ENCODE data around the gene ENGASE. TPM values are rescaled to one million over a fixed set of nuclear protein-coding genes. Genes with fewer than 3 reads are reported as not detected.

The ENGASE gene, protein sequence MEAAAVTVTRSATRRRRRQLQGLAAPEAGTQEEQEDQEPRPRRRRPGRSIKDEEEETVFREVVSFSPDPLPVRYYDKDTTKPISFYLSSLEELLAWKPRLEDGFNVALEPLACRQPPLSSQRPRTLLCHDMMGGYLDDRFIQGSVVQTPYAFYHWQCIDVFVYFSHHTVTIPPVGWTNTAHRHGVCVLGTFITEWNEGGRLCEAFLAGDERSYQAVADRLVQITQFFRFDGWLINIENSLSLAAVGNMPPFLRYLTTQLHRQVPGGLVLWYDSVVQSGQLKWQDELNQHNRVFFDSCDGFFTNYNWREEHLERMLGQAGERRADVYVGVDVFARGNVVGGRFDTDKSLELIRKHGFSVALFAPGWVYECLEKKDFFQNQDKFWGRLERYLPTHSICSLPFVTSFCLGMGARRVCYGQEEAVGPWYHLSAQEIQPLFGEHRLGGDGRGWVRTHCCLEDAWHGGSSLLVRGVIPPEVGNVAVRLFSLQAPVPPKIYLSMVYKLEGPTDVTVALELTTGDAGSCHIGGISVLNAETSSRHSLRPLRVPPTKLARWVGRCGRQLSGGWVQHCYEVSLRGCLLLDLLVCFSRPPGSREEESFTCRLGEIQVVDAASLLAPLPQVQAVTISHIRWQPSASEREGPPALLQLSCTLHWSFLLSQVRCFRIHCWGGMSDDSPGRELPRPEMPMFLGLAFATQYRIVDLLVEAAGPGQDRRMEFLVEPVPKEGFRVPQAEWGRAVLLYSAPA
- 12.1 TPM for total RNA-seq
- polyA plus RNA-seq (ENCODE audit: insufficient read depth in 1 of 8, insufficient read length in 8 of 8, low replicate concordance in 1 of 8): 10 to 100 TPM; 13.8 to 27.9 (median 23.1) TPM
- long read RNA-seq, donor 1: 0 reads
- long read RNA-seq, donor 2: 0 reads
- long read RNA-seq, donor 3, partial matches to known transcripts: 7 of 10 reads
- long read RNA-seq, donor 3, other reads (novel, unspliced or antisense): 0 of 10 reads
- long read RNA-seq, donor 4, partial matches to known transcripts: 11 of 13 reads
- long read RNA-seq, donor 4, other reads (novel, unspliced or antisense): 0 of 13 reads
- long read RNA-seq, donor 5, partial matches to known transcripts: 0 of 2 reads
- long read RNA-seq, donor 5, other reads (novel, unspliced or antisense): 0 of 2 reads
- long read RNA-seq, donor 6, partial matches to known transcripts: 0 of 4 reads
- long read RNA-seq, donor 6, other reads (novel, unspliced or antisense): 0 of 4 reads
- long read RNA-seq, donor 7, partial matches to known transcripts: 10 of 12 reads
- long read RNA-seq, donor 7, other reads (novel, unspliced or antisense): 0 of 12 reads
- long read RNA-seq, donor 8, partial matches to known transcripts: 0 of 1 reads
- long read RNA-seq, donor 8, other reads (novel, unspliced or antisense): 0 of 1 reads
- long read RNA-seq, donor 9: 0 reads
- long read RNA-seq, donor 10, partial matches to known transcripts: 5 of 7 reads
- long read RNA-seq, donor 10, other reads (novel, unspliced or antisense): 0 of 7 reads
- long read RNA-seq, donor 11, partial matches to known transcripts: 0 of 1 reads
- long read RNA-seq, donor 11, other reads (novel, unspliced or antisense): 0 of 1 reads

DNA sequence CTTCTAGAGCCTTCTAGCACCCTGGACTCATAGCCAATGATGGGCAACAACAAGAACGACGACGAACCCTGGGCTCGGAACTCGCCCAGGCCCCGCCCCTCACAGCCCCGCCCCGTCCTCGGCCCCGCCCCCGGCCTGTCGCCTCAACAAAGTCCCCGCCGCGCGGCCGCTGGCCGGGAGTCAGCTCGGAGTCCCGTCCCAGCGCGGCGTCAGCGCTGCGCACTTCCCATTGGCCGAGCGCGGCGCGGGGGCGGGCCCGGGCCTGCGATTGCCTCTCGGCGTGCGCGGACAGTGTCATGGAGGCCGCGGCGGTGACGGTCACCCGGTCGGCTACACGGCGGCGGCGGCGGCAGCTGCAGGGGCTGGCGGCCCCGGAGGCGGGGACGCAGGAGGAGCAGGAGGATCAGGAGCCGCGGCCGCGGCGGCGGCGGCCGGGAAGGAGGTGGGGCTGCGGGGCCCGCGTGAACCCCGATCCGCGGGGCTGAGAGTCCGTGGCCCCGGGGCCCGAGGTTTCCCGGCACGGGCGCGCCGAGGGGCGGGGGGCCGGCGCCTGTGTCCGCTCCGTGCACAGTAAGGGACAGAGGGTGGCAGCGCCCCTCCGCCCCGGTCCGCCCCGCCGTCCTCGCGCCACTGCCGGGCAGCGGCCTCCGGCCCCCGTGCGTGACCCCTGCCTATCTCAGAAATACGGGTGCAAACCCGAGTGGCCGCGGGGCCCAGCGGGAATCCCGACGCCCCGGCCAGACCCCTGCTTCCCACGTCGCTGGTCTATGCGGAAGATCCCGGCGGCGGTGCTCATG, at the start of gene ENGASE:
Gene ENGASE, plus strand, starts transcription at position 176 of the 797 bp plus-strand sequence. Its CDS starts 121 bp downstream, at position 297.
- Histone ChIP-seq H3K4me3 (ENCODE audit: low read length) (peak within 1 kb of the TSS; percentile 62), H3K27ac (ENCODE audit: low read length) (peak within 1 kb of the TSS; percentile 71), H3K4me1 (ENCODE audit: control insufficient read depth, insufficient read depth, low read length) (peaks cover 17% of the 10 kb centered on the region), H3K9me3 (replicated peaks; ENCODE audit: control insufficient read depth, low read depth, low read length) (no peaks in the 10 kb centered on the region), H3K27me3 (ENCODE audit: control insufficient read depth, insufficient read depth, low read length) (peaks cover 4% of the 10 kb centered on the region), H3K36me3 (ENCODE audit: control insufficient read depth, insufficient read depth, low read length) (peaks cover 18% of the 10 kb centered on the region)
- DNase-seq: peak; percentile 96
- under 1% methylated on average over 105 of the region's 106 CpGs for WGBS (ENCODE audit: insufficient coverage)

GRCh38 chr17:79024901-79025737, 49.5 kb upstream of the ENGASE start:
- Histone ChIP-seq H3K4me1 (ENCODE audit: control insufficient read depth, insufficient read depth, low read length) (peaks cover 50% of the 10 kb centered on the region), H3K27ac (ENCODE audit: low read length) (no peak overlapping the region), H3K36me3 (ENCODE audit: control insufficient read depth, insufficient read depth, low read length) (no peaks in the 10 kb centered on the region), H3K4me3 (ENCODE audit: low read length) (peak overlapping the region; percentile 51), H3K27me3 (ENCODE audit: control insufficient read depth, insufficient read depth, low read length) (peaks cover 91% of the 10 kb centered on the region), H3K9me3 (replicated peaks; ENCODE audit: control insufficient read depth, low read depth, low read length) (no peaks in the 10 kb centered on the region)
- WGBS (ENCODE audit: insufficient coverage): 42% methylated on average over 24 of the region's 31 CpGs
- peak; percentile 42 for DNase-seq

DNA sequence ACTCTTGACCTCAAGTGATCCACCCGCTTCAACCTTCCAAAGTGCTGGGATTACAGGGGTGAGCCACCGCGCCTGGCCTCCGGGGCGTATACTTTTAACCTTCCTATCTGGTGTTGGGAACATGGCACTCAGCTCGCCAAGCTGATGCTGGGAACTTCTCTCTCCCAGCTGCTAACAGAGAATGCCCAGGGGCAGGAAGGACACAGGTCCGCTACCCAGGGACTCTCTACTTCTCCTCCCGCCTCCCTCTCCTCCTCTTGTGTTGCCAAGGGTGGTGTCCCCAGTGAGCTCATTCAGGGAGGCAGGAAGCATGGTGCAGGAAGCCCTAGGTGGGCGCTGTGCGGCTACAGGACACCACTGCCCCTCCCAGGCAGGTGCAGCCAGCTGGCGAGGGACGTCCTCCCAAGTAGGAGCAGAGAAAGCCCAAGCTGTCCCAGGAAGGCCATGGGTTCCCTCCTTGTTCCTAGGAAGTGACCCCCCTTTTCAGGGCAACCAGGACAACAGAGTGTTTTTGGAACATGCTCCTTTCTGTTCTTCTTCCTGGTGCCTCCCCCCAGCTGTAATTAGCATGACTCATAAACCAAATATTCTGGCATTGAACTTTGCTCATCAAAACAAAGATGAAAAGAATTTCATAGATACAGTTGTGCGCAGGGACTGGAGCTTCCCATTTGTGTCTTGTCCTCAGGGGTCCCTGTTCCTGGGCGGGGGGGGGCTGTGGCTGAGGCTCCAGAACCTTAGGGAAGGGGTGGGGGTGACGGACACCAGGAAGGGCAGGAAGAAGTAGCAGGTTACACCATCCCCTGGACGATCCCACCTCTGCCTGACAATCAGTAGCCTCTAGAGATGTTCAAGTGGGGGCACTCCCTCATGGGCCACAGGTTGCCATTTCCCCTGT, 48.0 kb upstream of the ENGASE start:
- H3K4me3 ChIP-seq (ENCODE audit: low read length): no peak overlapping the region
- H3K4me1 ChIP-seq (ENCODE audit: control insufficient read depth, insufficient read depth, low read length): peaks cover 44% of the 10 kb centered on the region
- DNase-seq: no peak
- H3K27ac ChIP-seq (ENCODE audit: low read length): no peak overlapping the region
- H3K27me3 ChIP-seq (ENCODE audit: control insufficient read depth, insufficient read depth, low read length): peaks cover 85% of the 10 kb centered on the region
- H3K36me3 ChIP-seq (ENCODE audit: control insufficient read depth, insufficient read depth, low read length): no peaks in the 10 kb centered on the region
- no peaks in the 10 kb centered on the region for H3K9me3 ChIP-seq (replicated peaks; ENCODE audit: control insufficient read depth, low read depth, low read length)
- 68% methylated on average over 6 of the region's 16 CpGs for WGBS (ENCODE audit: insufficient coverage)

DNA sequence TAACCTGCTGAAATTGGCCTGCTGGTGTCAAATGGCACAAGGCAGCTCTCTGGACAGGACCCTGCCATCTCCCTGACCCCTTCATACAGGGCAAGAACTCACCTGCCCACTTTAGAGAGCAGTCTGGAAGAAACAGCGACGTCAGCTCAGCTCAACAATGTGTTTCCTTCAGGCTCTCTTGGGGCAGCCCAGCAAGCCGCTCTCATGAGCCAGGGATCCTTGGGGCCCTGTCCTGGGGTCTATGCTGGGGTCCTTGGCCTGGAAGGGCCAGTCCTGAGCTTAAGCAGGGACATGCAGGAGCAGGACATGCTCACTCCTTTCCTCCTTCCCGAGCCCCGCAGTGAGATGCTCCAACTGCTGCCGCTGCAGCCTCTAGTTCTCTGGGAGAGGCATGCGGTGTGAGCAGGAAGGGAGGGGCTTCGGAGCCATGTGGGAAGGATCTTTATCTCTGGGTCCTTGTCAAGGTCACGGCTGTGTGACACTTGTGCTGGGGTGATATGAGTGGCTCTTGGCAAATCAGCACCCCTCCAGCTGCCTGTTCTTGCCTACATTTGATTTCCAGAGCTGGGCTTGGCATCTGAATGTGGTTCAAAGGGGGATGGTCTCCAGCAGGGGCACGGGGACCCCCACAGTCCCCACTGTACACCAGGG, 47.2 kb upstream of the ENGASE start:
- 28% methylated on average over 8 of the region's 10 CpGs for WGBS (ENCODE audit: insufficient coverage)
- H3K9me3 ChIP-seq (replicated peaks; ENCODE audit: control insufficient read depth, low read depth, low read length): no peaks in the 10 kb centered on the region
- peaks cover 86% of the 10 kb centered on the region for H3K27me3 ChIP-seq (ENCODE audit: control insufficient read depth, insufficient read depth, low read length)

DNA sequence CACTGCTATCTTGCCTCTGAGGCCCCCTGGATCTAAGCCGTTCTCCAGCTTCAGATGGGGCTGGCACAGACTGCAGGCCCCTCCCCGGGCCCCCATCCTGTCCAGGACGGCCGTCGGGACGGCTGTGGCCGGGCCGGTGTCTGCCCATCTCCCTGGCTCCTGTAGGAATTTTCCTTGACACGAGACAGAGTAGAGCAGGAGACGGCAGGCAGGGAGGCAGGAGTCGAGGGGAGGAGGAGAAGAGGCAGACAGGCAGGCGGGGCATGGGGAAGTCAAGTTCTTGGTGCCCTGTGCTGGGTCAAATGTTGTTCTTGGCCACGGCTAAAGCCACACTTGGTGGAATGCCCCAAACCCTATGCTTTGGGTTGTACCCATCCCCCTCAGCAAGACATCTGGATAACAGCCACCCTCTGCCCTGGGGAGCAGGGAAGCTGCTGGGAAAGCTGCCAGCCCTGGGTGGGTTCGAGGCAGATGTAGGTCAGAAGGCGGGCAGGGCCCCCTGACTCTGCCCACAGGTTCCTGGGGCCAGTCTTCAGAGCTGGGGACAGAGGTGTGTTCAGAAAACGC, 46.6 kb upstream of the ENGASE start:
- 17% methylated on average over 14 of the region's 16 CpGs for WGBS (ENCODE audit: insufficient coverage)
- Histone ChIP-seq H3K27ac (ENCODE audit: low read length) (no peak overlapping the region), H3K4me1 (ENCODE audit: control insufficient read depth, insufficient read depth, low read length) (peaks cover 45% of the 10 kb centered on the region), H3K9me3 (replicated peaks; ENCODE audit: control insufficient read depth, low read depth, low read length) (no peaks in the 10 kb centered on the region), H3K36me3 (ENCODE audit: control insufficient read depth, insufficient read depth, low read length) (no peaks in the 10 kb centered on the region), H3K27me3 (ENCODE audit: control insufficient read depth, insufficient read depth, low read length) (peaks cover 82% of the 10 kb centered on the region), H3K4me3 (ENCODE audit: low read length) (no peak overlapping the region)
- peak; percentile 52 for DNase-seq

More for the DNA sequence above, 47.2 kb upstream of the ENGASE start:
- Histone ChIP-seq H3K36me3 (ENCODE audit: control insufficient read depth, insufficient read depth, low read length) (no peaks in the 10 kb centered on the region), H3K4me3 (ENCODE audit: low read length) (no peak overlapping the region), H3K4me1 (ENCODE audit: control insufficient read depth, insufficient read depth, low read length) (peaks cover 44% of the 10 kb centered on the region), H3K27ac (ENCODE audit: low read length) (no peak overlapping the region)
- DNase-seq: no peak

DNA sequence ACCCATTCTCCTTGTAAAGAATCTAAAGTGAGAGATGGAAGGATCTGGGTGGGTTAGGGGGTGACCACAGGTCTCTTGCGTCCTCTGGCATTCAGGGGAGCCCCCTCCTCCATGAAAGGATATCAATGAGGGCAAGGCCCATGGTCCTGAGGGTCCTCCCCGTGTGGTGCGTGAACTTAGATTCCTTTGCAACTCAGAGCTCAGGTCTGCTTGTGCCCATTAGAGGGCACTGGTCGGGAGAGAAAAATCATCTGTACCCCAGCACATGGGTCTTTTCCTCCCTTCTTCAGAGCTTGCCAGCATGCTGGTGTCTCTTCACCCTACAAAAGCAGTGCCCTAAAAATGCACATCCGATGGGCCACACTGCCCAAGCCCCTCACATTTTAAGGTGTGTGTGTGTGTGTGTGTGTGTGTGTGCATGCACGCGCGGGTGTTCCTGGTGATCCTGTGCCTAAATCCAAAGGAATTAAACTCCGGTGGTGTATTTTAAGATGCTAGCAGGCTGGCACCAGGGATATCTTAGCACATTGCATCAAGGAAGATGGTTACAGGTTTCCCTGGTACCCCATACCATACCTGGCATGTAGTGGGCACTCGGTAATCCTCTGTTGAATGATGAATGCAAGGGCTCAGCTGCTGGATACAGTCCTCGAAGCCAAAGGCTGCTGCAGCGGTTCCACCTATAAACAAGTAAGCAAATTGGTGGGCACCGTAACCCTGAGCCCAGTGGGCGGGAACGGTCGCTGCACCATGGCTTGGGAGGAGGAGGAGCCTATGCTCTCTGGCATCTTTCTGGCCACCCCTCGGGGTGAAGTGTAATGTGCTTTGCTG, 45.9 kb upstream of the ENGASE start:
- Histone ChIP-seq H3K27me3 (ENCODE audit: control insufficient read depth, insufficient read depth, low read length) (peaks cover 75% of the 10 kb centered on the region), H3K9me3 (replicated peaks; ENCODE audit: control insufficient read depth, low read depth, low read length) (no peaks in the 10 kb centered on the region), H3K36me3 (ENCODE audit: control insufficient read depth, insufficient read depth, low read length) (no peaks in the 10 kb centered on the region), H3K27ac (ENCODE audit: low read length) (no peak overlapping the region), H3K4me3 (ENCODE audit: low read length) (no peak overlapping the region), H3K4me1 (ENCODE audit: control insufficient read depth, insufficient read depth, low read length) (peaks cover 49% of the 10 kb centered on the region)
- 74% methylated on average over 12 of the region's 17 CpGs for WGBS (ENCODE audit: insufficient coverage)
- no peak for DNase-seq

All from muscle of leg (tissue), 16 donors.